Liver (tissue), 9 donors: ENCODE data around the gene HHIPL1. TPM values are rescaled to one million over a fixed set of nuclear protein-coding genes. Genes with fewer than 3 reads are reported as not detected.

Source experiments
- DNase-seq: peaks from one replicate; pipeline ENCODE4 v3.0.0-alpha.2; 2017; ENCODE audit warnings: low spot score
- H3K27ac ChIP-seq, 2 donors: one replicate each; pipeline ENCODE4 v1.7.0; 2013; ENCODE audit warnings: inconsistent platforms in 2 of 2, low read length in 2 of 2, control low read depth in 1 of 2, low read depth in 1 of 2, mild to moderate bottlenecking in 1 of 2
- H3K27me3 ChIP-seq, 4 donors: one replicate each; pipeline versions ENCODE4 v1.6.1 to v1.7.0; 2013; ENCODE audit warnings: low read length in 3 of 4, inconsistent platforms in 1 of 4, mild to moderate bottlenecking in 1 of 4, moderate library complexity in 1 of 4; ENCODE audit not compliant: control insufficient read depth in 4 of 4, insufficient read depth in 4 of 4
- H3K36me3 ChIP-seq, 4 donors: one replicate each; pipeline versions ENCODE4 v1.6.1 to v1.7.0; 2013; ENCODE audit warnings: low read length in 3 of 4, mild to moderate bottlenecking in 3 of 4, low read depth in 1 of 4, moderate library complexity in 1 of 4; ENCODE audit not compliant: control insufficient read depth in 4 of 4, insufficient read depth in 3 of 4
- H3K4me1 ChIP-seq, 4 donors: one replicate each; pipeline versions ENCODE4 v1.6.1 to v1.7.0; 2013; ENCODE audit warnings: low read length in 3 of 4, mild to moderate bottlenecking in 3 of 4, moderate library complexity in 1 of 4; ENCODE audit not compliant: control insufficient read depth in 4 of 4, insufficient read depth in 4 of 4
- H3K4me3 ChIP-seq, 3 donors: one replicate each; pipeline versions ENCODE4 v1.6.1 to v1.7.0; 2013; ENCODE audit warnings: low read length in 3 of 3, control low read depth in 1 of 3, low read depth in 1 of 3, mild to moderate bottlenecking in 1 of 3
- H3K9ac ChIP-seq, 2 donors: one replicate each; pipeline ENCODE4 v1.7.0; 2013; ENCODE audit warnings: low read length in 2 of 2, mild to moderate bottlenecking in 2 of 2, moderate library complexity in 2 of 2, control low read depth in 1 of 2, low read depth in 1 of 2
- H3K9me3 ChIP-seq, 4 donors: one replicate each; pipeline versions ENCODE4 v1.6.1 to v1.7.0; 2013; ENCODE audit warnings: low read length in 3 of 4; ENCODE audit not compliant: control insufficient read depth in 4 of 4
- GABPA ChIP-seq, 2 donors: IDR thresholded peaks in 1 of 2; conservative IDR thresholded peaks in 1 of 2; 2 replicates each; pipeline ENCODE4 v1.6.1; 2016; ENCODE audit warnings: antibody characterized with exemption in 2 of 2, mild to moderate bottlenecking in 1 of 2, moderate library complexity in 1 of 2
- HNF4A ChIP-seq, 2 donors: conservative IDR thresholded peaks; 2 replicates each; pipeline ENCODE4 v1.6.1; 2016; ENCODE audit warnings: antibody characterized with exemption in 2 of 2, mild to moderate bottlenecking in 2 of 2
- HNF4G ChIP-seq: IDR thresholded peaks from 2 replicates; pipeline ENCODE4 v1.6.1; 2016; ENCODE audit warnings: antibody characterized with exemption
- JUND ChIP-seq, 2 donors: IDR thresholded peaks; 2 replicates each; pipeline ENCODE4 v1.6.1; 2016; ENCODE audit warnings: antibody characterized with exemption in 2 of 2
- MAX ChIP-seq: IDR thresholded peaks from 2 replicates; pipeline ENCODE4 v1.6.1; 2016; ENCODE audit warnings: antibody characterized with exemption
- NR2F2 ChIP-seq: IDR thresholded peaks from 2 replicates; pipeline ENCODE4 v1.6.1; 2016; ENCODE audit warnings: antibody characterized with exemption
- RAD21 ChIP-seq, 2 donors: IDR thresholded peaks; 2 replicates each; pipeline ENCODE4 v1.6.1; 2016; ENCODE audit warnings: antibody characterized with exemption in 2 of 2, mild to moderate bottlenecking in 2 of 2
- REST ChIP-seq: IDR thresholded peaks from 2 replicates; pipeline ENCODE4 v1.6.1; 2016; ENCODE audit warnings: antibody characterized with exemption, mild to moderate bottlenecking
- RXRA ChIP-seq, 2 donors: IDR thresholded peaks; 2 replicates each; pipeline ENCODE4 v1.6.1; 2017 to 2018; ENCODE audit warnings: antibody characterized with exemption in 2 of 2, mild to moderate bottlenecking in 1 of 2
- SP1 ChIP-seq: IDR thresholded peaks from 2 replicates; pipeline ENCODE4 v1.6.1; 2018; ENCODE audit warnings: antibody characterized with exemption, mild to moderate bottlenecking
- WGBS: extraction: QIAGEN DNeasy Blood & Tissue Kit; methylation state at CpG from one replicate; pipeline ENCODE4 v1.1.7; 2013; 5-methylcytosine and 5-hydroxymethylcytosine counted together
- polyA plus RNA-seq, 2 donors: library from polyadenylated mRNA; stranded (reverse) in 1 of 2; unstranded in 1 of 2; fragments of 200-250 nt in 1 of 2; fragments of >200 nt in 1 of 2; fragmentation: Nextera tagmentation in 1 of 2; extraction: Ambion mirVana in 1 of 2; gene quantifications; one replicate each; pipeline versions ENCODE4 v1.2.1 to v1.2.3, GENCODE V29; 2013 to 2015
- total RNA-seq, 2 donors: library from RNA; depleted of rRNA; stranded (reverse); fragments of >200 nt; gene quantifications; one replicate each; pipeline ENCODE4 v1.2.3, GENCODE V29; 2014
- TF ChIP-seq, protein P1 (sequence below): IDR thresholded peaks from 2 replicates; pipeline ENCODE4 v1.6.1; 2016; ENCODE audit warnings: antibody characterized with exemption
- TF ChIP-seq, protein P2 (sequence below): IDR thresholded peaks from 2 replicates; pipeline ENCODE4 v1.6.1; 2016; ENCODE audit warnings: antibody characterized with exemption
- donor health status: healthy.
- donor health status: healthy.
- donor health status: healthy.
- donor health status: healthy.
- donor health status: healthy.

Gene HHIPL1
- total and polyA plus RNA-seq, 4 donors: 0.96 to 1.7 (median 1.0) TPM

DNA sequence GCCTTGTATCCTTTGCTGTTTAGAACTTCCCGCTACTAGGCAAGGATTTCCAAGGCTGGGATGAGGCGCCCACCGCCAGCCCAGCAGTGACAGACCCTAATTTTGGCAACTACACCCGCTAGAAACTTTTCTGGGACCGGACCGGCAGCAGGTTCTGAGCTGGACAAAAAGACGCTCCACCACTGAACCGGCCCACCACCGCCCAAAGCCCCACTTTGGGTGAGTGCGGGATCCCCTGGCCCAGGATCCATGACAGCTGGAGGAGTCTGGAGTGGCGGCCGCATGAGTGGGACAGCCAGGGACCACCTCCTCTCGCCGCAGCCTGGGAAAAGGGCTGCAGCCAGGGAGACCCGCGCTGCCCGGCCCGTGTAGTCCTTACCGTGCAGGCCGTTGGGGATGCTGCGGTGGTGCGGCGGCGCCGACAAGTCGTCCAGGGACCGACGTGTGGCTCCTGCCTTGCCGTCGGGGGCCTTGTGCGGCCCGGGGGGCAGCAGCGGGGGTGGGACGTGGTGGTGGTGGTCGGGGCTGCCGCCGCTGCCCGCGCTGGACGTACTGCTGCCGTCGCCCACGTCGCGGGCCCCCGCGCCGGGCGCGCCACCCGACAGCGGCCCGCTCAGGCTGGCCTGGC, 42.0 kb upstream of the HHIPL1 start:
- no peak for DNase-seq
- no peaks in the 10 kb centered on the region for H3K27me3 ChIP-seq
- peaks cover 28 to 56% (median 36%) of the 10 kb centered on the region in 4 donors for H3K4me1 ChIP-seq
- no peaks in the 10 kb centered on the region for H3K36me3 ChIP-seq
- peak overlapping the region; percentile 76 to 98 for H3K9ac ChIP-seq
- H3K9me3 ChIP-seq: no peaks in the 10 kb centered on the region
- peak overlapping the region; percentile 61 to 87 (median 74) for H3K4me3 ChIP-seq
- TF ChIP-seq MAX (no peak), NR2F2 (no peak), RAD21 (IDR thresholded peaks at IDR 0.05) (no peak), GABPA (IDR thresholded peaks at IDR 0.05 in 1 of 2, conservative IDR thresholded peaks at IDR 0.05 in 1 of 2) (no peak)
- TF ChIP-seq, protein P1, sequence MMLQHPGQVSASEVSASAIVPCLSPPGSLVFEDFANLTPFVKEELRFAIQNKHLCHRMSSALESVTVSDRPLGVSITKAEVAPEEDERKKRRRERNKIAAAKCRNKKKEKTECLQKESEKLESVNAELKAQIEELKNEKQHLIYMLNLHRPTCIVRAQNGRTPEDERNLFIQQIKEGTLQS: no peak
- peak overlapping the region; percentile 97 to 98 for H3K27ac ChIP-seq
- WGBS: 24% methylated on average over 53 of the region's 53 CpGs

- peaks cover 23 to 49% (median 31%) of the 10 kb centered on the region in 4 donors for H3K4me1 ChIP-seq
- H3K9ac ChIP-seq: peak within 1 kb of the TSS; percentile 76 to 98
- peak within 1 kb of the TSS; percentile 97 to 98 for H3K27ac ChIP-seq
- H3K36me3 ChIP-seq: no peaks in the 10 kb centered on the region
- DNase-seq: no peak
- peak within 1 kb of the TSS; percentile 61 to 87 (median 76) for H3K4me3 ChIP-seq
- TF ChIP-seq SP1 (no peak), HNF4A (conservative IDR thresholded peaks at IDR 0.05) (no peak), GABPA (IDR thresholded peaks at IDR 0.05 in 1 of 2, conservative IDR thresholded peaks at IDR 0.05 in 1 of 2) (no peak), HNF4G (no peak), REST (no peak), NR2F2 (no peak), RXRA (IDR thresholded peaks at IDR 0.05) (no peak), JUND (IDR thresholded peaks at IDR 0.05) (no peak)
- TF ChIP-seq, protein P2, sequence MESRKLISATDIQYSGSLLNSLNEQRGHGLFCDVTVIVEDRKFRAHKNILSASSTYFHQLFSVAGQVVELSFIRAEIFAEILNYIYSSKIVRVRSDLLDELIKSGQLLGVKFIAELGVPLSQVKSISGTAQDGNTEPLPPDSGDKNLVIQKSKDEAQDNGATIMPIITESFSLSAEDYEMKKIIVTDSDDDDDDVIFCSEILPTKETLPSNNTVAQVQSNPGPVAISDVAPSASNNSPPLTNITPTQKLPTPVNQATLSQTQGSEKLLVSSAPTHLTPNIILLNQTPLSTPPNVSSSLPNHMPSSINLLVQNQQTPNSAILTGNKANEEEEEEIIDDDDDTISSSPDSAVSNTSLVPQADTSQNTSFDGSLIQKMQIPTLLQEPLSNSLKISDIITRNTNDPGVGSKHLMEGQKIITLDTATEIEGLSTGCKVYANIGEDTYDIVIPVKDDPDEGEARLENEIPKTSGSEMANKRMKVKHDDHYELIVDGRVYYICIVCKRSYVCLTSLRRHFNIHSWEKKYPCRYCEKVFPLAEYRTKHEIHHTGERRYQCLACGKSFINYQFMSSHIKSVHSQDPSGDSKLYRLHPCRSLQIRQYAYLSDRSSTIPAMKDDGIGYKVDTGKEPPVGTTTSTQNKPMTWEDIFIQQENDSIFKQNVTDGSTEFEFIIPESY: no peak
- WGBS: 4% methylated on average over 128 of the region's 128 CpGs
- no peaks in the 10 kb centered on the region for H3K9me3 ChIP-seq
- no peaks in the 10 kb centered on the region for H3K27me3 ChIP-seq
These were observed 41.3 kb upstream of the HHIPL1 start, which contains the start of gene CCDC85C for GRCh38 chr14:99603471-99604277. Gene CCDC85C, minus strand, starts transcription at chr14:99604207. Its CDS starts 248 bp downstream, at chr14:99603959.
